IMR-90 (cell line): Measurements from ENCODE around the gene CEP104. TPM values are rescaled to one million over a fixed set of nuclear protein-coding genes. Genes with fewer than 3 reads are reported as not detected.

Source experiments
- ATAC-seq: fragments of 200-7000 bp; cut with Tn5 transposase; 2 replicates; pipeline ENCODE4 v1.9.1; 2020; ENCODE audit warnings: low read depth, mild to moderate bottlenecking, moderate library complexity
- BruUV-seq: library from RNA; stranded (reverse); fragments of 400-500 nt; replicated peaks from 2 replicates; lab custom pipeline; 2021; lab: Mats Ljungman, UMichigan
- CTCF ChIA-PET: fragments of 300-600 bp; formaldehyde crosslinking; extraction: SDS; loops from one replicate; lab custom pipeline; 2021; ENCODE audit warnings: antibody characterized with exemption; lab: Yijun Ruan, JAX
- POLR2A ChIA-PET: fragments of 300-600 bp; sonication (Branson Sonifier 250); formaldehyde crosslinking; loops from one replicate; lab custom pipeline; 2022; ENCODE audit warnings: antibody characterized with exemption; ENCODE audit not compliant: unreplicated experiment; lab: Charles Lee
- DNase-seq: peaks from one replicate; pipeline ENCODE4 v3.0.0; 2013
- H2AFZ ChIP-seq: replicated peaks from 2 replicates; pipeline ENCODE3; 2013; ENCODE audit warnings: low read length, mild to moderate bottlenecking; ENCODE audit not compliant: poor library complexity
- H2AK5ac ChIP-seq: 2 replicates; pipeline ENCODE4 v1.6.1; 2013; ENCODE audit warnings: low read depth, low read length, inconsistent platforms
- H2AK9ac ChIP-seq: replicated peaks from 2 replicates; pipeline ENCODE3; 2013; ENCODE audit warnings: mild to moderate bottlenecking, low read depth, low read length, moderate library complexity; ENCODE audit not compliant: poor library complexity
- H2BK120ac ChIP-seq: 2 replicates; pipeline ENCODE4 v1.6.1; 2013; ENCODE audit warnings: low read depth, low read length, inconsistent platforms
- H2BK15ac ChIP-seq: 3 replicates; pipeline ENCODE4 v1.6.1; 2013; ENCODE audit warnings: low read depth, low read length, inconsistent platforms
- H2BK20ac ChIP-seq: 2 replicates; pipeline ENCODE4 v1.6.1; 2013; ENCODE audit warnings: low read depth, mild to moderate bottlenecking, inconsistent platforms, low read length, moderate library complexity
- H2BK5ac ChIP-seq: 2 replicates; pipeline ENCODE4 v1.6.1; 2013; ENCODE audit warnings: mild to moderate bottlenecking, low read depth, low read length, inconsistent platforms; ENCODE audit not compliant: poor library complexity, severe bottlenecking
- H3K14ac ChIP-seq: replicated peaks from 2 replicates; pipeline ENCODE4 v1.6.1; 2013; ENCODE audit warnings: low read depth, low read length, inconsistent platforms
- H3K18ac ChIP-seq: 2 replicates; pipeline ENCODE4 v1.6.1; 2013; ENCODE audit warnings: low read depth, low read length, control low read depth
- H3K23ac ChIP-seq: 2 replicates; pipeline ENCODE4 v1.6.1; 2013; ENCODE audit warnings: low read depth, low read length, inconsistent platforms
- H3K27ac ChIP-seq: 2 replicates; pipeline ENCODE4 v1.5.1; 2013; ENCODE audit warnings: mild to moderate bottlenecking, control low read depth, low read length; ENCODE audit not compliant: insufficient read depth
- H3K27me3 ChIP-seq: 2 replicates; pipeline ENCODE4 v1.6.1; 2013; ENCODE audit warnings: low read length; ENCODE audit not compliant: control insufficient read depth, insufficient read depth
- H3K36me3 ChIP-seq: 2 replicates; pipeline ENCODE4 v1.6.1; 2013; ENCODE audit warnings: low read length, mixed read lengths; ENCODE audit not compliant: control insufficient read depth, insufficient read depth
- H3K4ac ChIP-seq: 2 replicates; pipeline ENCODE4 v1.6.1; 2013; ENCODE audit warnings: low read depth, low read length, inconsistent platforms
- H3K4me1 ChIP-seq: 2 replicates; pipeline ENCODE4 v1.6.1; 2013; ENCODE audit warnings: low read length, mixed read lengths; ENCODE audit not compliant: control insufficient read depth, insufficient read depth
- H3K4me2 ChIP-seq: 2 replicates; pipeline ENCODE4 v1.6.1; 2013; ENCODE audit warnings: low read depth, mild to moderate bottlenecking, control low read depth, low read length, moderate library complexity
- H3K4me3 ChIP-seq: 2 replicates; pipeline ENCODE4 v1.5.1; 2013; ENCODE audit warnings: low read depth, mild to moderate bottlenecking, control low read depth, low read length, moderate library complexity; ENCODE audit not compliant: insufficient read depth
- H3K56ac ChIP-seq: 2 replicates; pipeline ENCODE4 v1.6.1; 2013; ENCODE audit warnings: low read length, inconsistent platforms; ENCODE audit not compliant: insufficient read depth; ENCODE audit errors: extremely low read depth
- H3K79me1 ChIP-seq, 2 experiments: 2 replicates each; pipeline ENCODE4 v1.6.1; 2013; ENCODE audit warnings: low read length in 2 of 2, inconsistent platforms in 1 of 2, low read depth in 1 of 2
- H3K9ac ChIP-seq: 2 replicates; pipeline ENCODE4 v1.6.1; 2013; ENCODE audit warnings: low read depth, low read length, control low read depth
- H3K9me1 ChIP-seq: 2 replicates; pipeline ENCODE4 v1.6.1; 2013; ENCODE audit warnings: low read length, inconsistent platforms; ENCODE audit not compliant: insufficient read depth
- H3K9me3 ChIP-seq: 2 replicates; pipeline ENCODE4 v1.6.1; 2013; ENCODE audit warnings: low read length; ENCODE audit not compliant: control insufficient read depth, insufficient read depth
- H4K20me1 ChIP-seq: 2 replicates; pipeline ENCODE4 v1.6.1; 2013; ENCODE audit warnings: low read length, inconsistent platforms; ENCODE audit not compliant: insufficient read depth
- H4K5ac ChIP-seq: 2 replicates; pipeline ENCODE4 v1.6.1; 2013; ENCODE audit warnings: mild to moderate bottlenecking, low read depth, low read length, control low read depth
- H4K8ac ChIP-seq, 2 experiments: 2 replicates each; pipeline ENCODE4 v1.6.1; 2013; ENCODE audit warnings: low read depth in 2 of 2, low read length in 2 of 2, control low read depth in 1 of 2, inconsistent platforms in 1 of 2
- H4K91ac ChIP-seq: 2 replicates; pipeline ENCODE4 v1.6.1; 2013; ENCODE audit warnings: low read depth, low read length, inconsistent platforms; ENCODE audit not compliant: insufficient read depth
- BHLHE40 ChIP-seq: fragments of 150-350 bp; IDR thresholded peaks from 2 replicates; pipeline ENCODE4 v1.6.1; 2016; ENCODE audit warnings: mild to moderate bottlenecking, low read depth, low read length
- MAFK ChIP-seq: IDR thresholded peaks from 2 replicates; pipeline ENCODE4 v1.6.1; 2012; ENCODE audit warnings: low read depth, low read length, improper control_type of control experiment
- MXI1 ChIP-seq: IDR thresholded peaks from 2 replicates; pipeline ENCODE4 v1.6.1; 2012; ENCODE audit warnings: low read depth, mild to moderate bottlenecking, low read length, moderate library complexity, borderline replicate concordance
- POLR2A ChIP-seq: IDR thresholded peaks from 2 replicates; pipeline ENCODE4 v1.6.1; 2012; ENCODE audit warnings: mild to moderate bottlenecking, low read depth, low read length
- RAD21 ChIP-seq: IDR thresholded peaks from 2 replicates; pipeline ENCODE4 v1.6.1; 2012; ENCODE audit warnings: low read length, improper control_type of control experiment
- WGBS, 2 experiments: methylation state at CpG; one replicate each; pipeline versions ENCODE4 v1.1.5 to v1.1.7; 2013; ENCODE audit warnings: missing lambda C conversion rate in 2 of 2; ENCODE audit not compliant: insufficient read length in 1 of 2; ENCODE audit errors: extremely low coverage in 2 of 2; 5-methylcytosine and 5-hydroxymethylcytosine counted together
- dilution Hi-C: fragments of 300-500 bp; cut with HindIII; formaldehyde crosslinking; loops from one replicate; pipeline ENCODE4 v1.14.3; 2018; ENCODE audit warnings: low sequenced_read_pairs; ENCODE audit not compliant: unreplicated experiment
- in situ Hi-C: fragments of 300-500 bp; cut with MboI; formaldehyde crosslinking; loops from 3 replicates; pipeline ENCODE4 v1.14.3; 2019; ENCODE audit warnings: low sequenced_read_pairs, inconsistent platforms, mixed read lengths
- intact Hi-C: fragments of 100-400 bp; cut with micrococcal nuclease; formaldehyde crosslinking; loops from 2 replicates; pipeline ENCODE4 v1.10.0; 2022
- polyA plus RNA-seq, 3 experiments: library from polyadenylated mRNA; depleted of rRNA; stranded (reverse); fragments of >200 nt; gene quantifications; 2 replicates each; pipeline ENCODE4 v1.2.3, GENCODE V29; 2012; ENCODE audit warnings: low replicate concordance in 1 of 3
- total RNA-seq: library from RNA; depleted of rRNA; stranded (reverse); fragments of >200 nt; gene quantifications from 2 replicates; pipeline ENCODE4 v1.2.3, GENCODE V29; 2012
- TF ChIP-seq, protein P1 (sequence below): conservative IDR thresholded peaks from 2 replicates; pipeline ENCODE4 v1.5.1; 2012; ENCODE audit warnings: mild to moderate bottlenecking, low read depth, low read length, improper control_type of control experiment
- TF ChIP-seq, protein P2 (sequence below): fragments of 150-350 bp; IDR thresholded peaks from 2 replicates; pipeline ENCODE4 v1.6.1; 2016; ENCODE audit warnings: low read depth, mild to moderate bottlenecking, low read length, moderate library complexity, borderline replicate concordance

The CEP104 gene
- total and polyA plus RNA-seq, 2 of the 4 experiments (the other 2 are of a cell fraction) = 14.3 to 17.5 TPM

DNA sequence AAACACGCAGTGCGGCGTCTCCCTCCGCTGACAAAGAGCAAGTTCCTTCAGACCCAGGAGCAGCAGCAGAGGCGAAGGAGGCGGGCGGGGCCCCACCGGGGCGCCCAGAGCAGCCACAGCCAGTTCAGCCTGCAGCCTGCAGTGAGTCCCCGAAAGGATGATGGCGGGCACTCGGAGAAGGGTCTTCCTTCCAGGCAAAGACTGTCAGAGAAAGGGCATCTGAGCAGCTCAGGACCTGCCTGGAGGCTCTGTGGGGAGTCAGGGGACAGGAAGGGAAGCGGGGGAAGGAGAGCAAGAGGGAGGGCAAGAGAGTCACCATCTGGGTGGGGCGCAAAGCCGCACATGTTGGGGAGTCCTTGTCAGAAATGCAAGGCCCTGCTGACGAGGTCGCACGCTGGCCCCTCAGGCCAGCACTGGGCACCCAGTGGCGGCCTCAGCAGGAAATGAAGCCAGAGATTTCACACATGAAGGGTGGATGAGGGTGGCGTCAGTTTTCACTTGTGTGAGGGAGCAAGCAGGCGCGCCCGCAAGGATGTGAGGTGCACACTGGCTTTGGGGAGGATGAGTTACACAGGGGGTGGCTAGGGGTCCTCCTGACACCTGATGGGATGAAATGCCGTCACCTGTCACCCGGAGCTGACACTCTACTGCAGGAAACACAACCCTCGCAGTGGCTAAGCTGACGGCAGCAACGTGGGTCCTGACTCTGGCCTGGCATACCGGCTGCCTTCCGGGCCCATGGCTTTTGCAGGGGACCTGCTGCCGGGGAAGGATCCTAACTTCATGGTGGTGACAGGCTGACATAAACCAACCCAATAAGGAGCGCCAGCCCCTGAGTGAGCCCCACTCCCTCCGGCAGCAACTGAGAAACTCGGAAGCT is 67.3 kb downstream of the CEP104 start:
- intact Hi-C loops (no loop called here), dilution Hi-C loops (no loop called here), in situ Hi-C loops (no loop called here)
- H2AK5ac ChIP-seq = no peak overlapping the region
- no peak overlapping the region for H4K5ac ChIP-seq
- H3K9me3 ChIP-seq = no peaks in the 10 kb centered on the region
- no peak overlapping the region for H4K8ac ChIP-seq
- no peaks in the 10 kb centered on the region for H3K27me3 ChIP-seq
- H3K9me1 ChIP-seq = no peaks in the 10 kb centered on the region; the same call in 1 of the 2 replicates
- ATAC-seq = no peak
- no peak for DNase-seq
- no peak overlapping the region for H3K14ac ChIP-seq
- no peak overlapping the region for H3K23ac ChIP-seq
- no peak overlapping the region for H2BK20ac ChIP-seq
- H3K79me1 ChIP-seq = peaks cover 14 to 53% of the 10 kb centered on the region in 2 experiments
- no peak overlapping the region for H4K91ac ChIP-seq
- H3K18ac ChIP-seq = no peak overlapping the region
- no peak overlapping the region for H2AK9ac ChIP-seq
- H2BK120ac ChIP-seq = no peak overlapping the region
- H4K20me1 ChIP-seq = peaks cover 63% of the 10 kb centered on the region
- H3K36me3 ChIP-seq = peaks cover 44% of the 10 kb centered on the region
- TF ChIP-seq, protein P1, sequence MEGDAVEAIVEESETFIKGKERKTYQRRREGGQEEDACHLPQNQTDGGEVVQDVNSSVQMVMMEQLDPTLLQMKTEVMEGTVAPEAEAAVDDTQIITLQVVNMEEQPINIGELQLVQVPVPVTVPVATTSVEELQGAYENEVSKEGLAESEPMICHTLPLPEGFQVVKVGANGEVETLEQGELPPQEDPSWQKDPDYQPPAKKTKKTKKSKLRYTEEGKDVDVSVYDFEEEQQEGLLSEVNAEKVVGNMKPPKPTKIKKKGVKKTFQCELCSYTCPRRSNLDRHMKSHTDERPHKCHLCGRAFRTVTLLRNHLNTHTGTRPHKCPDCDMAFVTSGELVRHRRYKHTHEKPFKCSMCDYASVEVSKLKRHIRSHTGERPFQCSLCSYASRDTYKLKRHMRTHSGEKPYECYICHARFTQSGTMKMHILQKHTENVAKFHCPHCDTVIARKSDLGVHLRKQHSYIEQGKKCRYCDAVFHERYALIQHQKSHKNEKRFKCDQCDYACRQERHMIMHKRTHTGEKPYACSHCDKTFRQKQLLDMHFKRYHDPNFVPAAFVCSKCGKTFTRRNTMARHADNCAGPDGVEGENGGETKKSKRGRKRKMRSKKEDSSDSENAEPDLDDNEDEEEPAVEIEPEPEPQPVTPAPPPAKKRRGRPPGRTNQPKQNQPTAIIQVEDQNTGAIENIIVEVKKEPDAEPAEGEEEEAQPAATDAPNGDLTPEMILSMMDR = no peak
- no peak for TF ChIP-seq MAFK
- TF ChIP-seq RAD21 = no peak
- no peak for TF ChIP-seq BHLHE40
- no peak for TF ChIP-seq POLR2A
- TF ChIP-seq MXI1 = no peak
- TF ChIP-seq, protein P2, sequence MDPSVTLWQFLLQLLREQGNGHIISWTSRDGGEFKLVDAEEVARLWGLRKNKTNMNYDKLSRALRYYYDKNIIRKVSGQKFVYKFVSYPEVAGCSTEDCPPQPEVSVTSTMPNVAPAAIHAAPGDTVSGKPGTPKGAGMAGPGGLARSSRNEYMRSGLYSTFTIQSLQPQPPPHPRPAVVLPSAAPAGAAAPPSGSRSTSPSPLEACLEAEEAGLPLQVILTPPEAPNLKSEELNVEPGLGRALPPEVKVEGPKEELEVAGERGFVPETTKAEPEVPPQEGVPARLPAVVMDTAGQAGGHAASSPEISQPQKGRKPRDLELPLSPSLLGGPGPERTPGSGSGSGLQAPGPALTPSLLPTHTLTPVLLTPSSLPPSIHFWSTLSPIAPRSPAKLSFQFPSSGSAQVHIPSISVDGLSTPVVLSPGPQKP = no peak
- no peak overlapping the region for H3K4me3 ChIP-seq
- H2BK5ac ChIP-seq = no peak overlapping the region
- H3K56ac ChIP-seq = no peak overlapping the region
- H3K4me1 ChIP-seq = peaks cover 3% of the 10 kb centered on the region; the same call in 1 of the 2 replicates
- no peak overlapping the region for H2AFZ ChIP-seq
- BruUV-seq = no TSS peak
- 95% methylated on average over 17 of the region's 34 CpGs; no CpG with 5 or more reads in 1 of the 2 experiments for WGBS, 2 experiments
- H3K27ac ChIP-seq = no peak overlapping the region
- H3K9ac ChIP-seq = no peak overlapping the region
- POLR2A ChIA-PET = no interaction called here
- no peak overlapping the region for H3K4ac ChIP-seq
- H2BK15ac ChIP-seq = no peak overlapping the region
- no peak overlapping the region for H3K4me2 ChIP-seq
- CTCF ChIA-PET = no interaction called here
